SH-SY5Y (cell line): Measurements from ENCODE around the gene PFDN4.

Experiments
- GATA2 ChIP-seq: IDR thresholded peaks from 2 replicates; pipeline ENCODE4 v1.6.1; 2011; ENCODE audit warnings: mild to moderate bottlenecking, low read depth, low read length
- GATA3 ChIP-seq: IDR thresholded peaks from 2 replicates; pipeline ENCODE4 v1.6.1; 2011; ENCODE audit warnings: low read depth, mild to moderate bottlenecking, low read length, moderate library complexity

GRCh38 chr20:54223751-54224150, 15.9 kb downstream of the PFDN4 start:
- TF ChIP-seq GATA3: no peak
- no peak for TF ChIP-seq GATA2
